HG02981 (cell line): ENCODE measurements around the gene RAB2B.
"Not testable (repeated sequence)": the region's sequence is repeated elsewhere in the genome, so short reads cannot be mapped to it uniquely, and the experiment has no call there.

Experiments
- ATAC-seq: cut with Tn5 transposase; IDR thresholded peaks from one replicate; pipeline ENCODE4 v1.9.1; 2021; ENCODE audit warnings: mild to moderate bottlenecking, moderate library complexity; ENCODE audit not compliant: unreplicated experiment

Gene RAB2B

GRCh38 chr14:21494902-21495762 is 18.4 kb upstream of the RAB2B start:
- no peak for ATAC-seq

DNA sequence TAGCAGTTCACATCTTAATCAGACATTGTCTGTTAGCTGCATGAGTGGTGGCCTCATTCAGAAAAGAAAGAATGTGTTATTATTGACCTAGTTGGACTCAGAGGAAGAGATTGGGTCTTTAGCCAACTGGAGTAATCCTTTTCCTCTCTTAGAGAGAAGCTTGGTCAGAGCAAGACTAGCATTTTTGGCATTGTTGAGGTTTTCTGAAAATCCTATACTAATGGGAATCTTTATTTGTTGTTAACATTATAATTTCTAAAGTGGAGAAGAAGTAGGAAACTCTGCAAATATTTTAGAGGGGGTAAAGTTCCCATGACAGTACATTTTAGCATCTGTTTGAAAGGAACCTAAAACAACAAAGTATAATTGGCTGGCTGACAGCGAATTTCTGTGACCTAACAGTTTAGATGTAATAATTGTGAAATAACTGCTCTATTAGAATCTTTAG is 9.9 kb upstream of the RAB2B start:
- no peak for ATAC-seq

GRCh38 chr14:21476523-21476924 is 235 bp downstream of the RAB2B start:
- peak; percentile 21 for ATAC-seq

DNA sequence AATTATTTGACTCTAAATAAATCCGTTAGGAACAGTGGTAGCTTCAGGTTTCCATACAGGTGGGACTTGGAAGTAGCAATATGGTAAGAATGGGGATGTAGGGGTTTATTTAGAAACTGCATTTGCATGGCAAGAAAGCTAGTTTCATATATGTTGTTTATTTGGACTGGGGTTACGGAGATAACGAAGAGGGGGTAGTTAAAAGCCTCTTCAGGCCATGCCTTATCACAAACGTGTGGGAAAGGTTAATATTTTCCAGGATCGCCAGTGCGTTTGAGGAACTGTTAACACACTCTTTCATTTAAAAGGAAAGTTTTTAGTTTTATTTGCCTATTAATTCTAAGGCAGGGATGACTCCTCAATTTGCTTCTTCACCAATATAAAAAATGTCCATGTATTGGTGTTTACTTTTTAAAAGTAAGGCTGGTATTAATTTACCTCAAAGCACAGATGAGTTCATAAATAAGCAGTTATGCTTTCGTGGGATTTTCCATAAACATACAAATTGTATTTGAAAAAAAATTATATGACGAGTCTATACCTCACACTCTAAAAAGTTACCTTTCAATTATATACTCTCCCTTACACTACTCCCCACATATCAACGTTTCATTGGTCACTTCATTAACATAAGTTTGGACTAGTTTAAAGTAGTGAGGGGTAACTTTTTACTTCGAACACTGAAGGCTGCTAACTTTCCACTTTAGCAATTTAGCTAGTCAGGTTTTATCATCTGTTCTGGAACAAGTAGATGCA is 814 bp downstream of the RAB2B start:
- ATAC-seq = no peak

DNA sequence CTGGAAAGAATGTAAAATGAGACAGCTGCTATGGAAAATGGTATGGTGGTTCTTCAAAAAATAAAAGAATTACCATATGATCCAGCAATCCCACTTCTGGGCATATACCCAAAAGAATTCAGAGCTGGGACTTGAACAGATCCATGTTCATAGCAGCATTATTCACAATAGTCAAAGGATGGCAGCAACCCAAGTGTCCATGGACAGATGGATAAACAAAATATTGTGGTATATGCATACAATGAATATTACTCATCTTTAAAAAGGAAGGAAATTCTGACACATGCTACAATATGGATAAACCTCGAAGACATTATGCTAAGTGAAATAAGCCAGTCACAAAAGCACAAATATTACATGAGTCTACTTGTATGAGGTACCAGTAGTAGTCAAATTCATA is 9.1 kb downstream of the RAB2B start:
- ATAC-seq = no peak

DNA sequence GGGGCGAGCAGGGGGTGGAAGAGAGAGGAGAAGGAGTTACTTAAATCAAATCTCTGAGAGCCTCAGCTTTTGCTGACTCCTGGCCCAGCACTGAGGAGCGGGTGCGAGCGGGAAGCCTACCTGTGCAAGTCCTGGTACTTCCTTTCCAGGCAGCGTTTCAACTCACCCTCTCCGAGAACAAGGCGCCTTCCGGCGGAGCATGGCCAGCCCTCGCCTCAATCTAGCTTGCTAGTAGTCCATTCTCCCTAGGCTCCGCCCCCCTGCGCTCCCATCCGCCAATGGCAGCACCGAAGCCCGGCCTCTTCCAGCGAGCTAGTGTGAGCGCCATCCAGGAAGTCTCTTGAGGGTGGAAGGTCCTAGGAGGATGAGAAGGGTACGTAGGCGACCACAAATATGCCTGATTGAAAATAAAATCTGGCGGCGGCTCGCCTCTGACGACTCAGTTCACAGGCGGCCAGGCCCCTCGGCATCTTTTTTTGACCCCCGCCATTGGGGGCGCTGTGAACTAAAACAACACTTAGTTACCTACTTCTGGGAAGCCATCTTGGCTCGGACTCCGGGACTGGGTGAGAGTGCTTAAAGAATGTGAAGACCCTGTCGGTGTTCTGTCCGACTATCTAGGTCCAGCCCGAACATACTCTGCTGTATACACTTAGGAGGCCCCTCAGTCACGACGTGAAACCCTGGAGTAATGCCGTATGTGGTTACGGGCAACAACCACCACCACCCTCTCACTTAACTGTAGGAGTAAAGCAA is 20.7 kb downstream of the RAB2B start, which contains the start of gene CHD8:
CHD8 (minus strand) TSS at position 212 of the 756 bp plus-strand sequence. CDS start 24,480 bp downstream, outside the sequence.
- peak; percentile 98 for ATAC-seq

GRCh38 chr14:21455592-21455911 is 21.2 kb downstream of the RAB2B start:
- peak; percentile 13 for ATAC-seq

DNA sequence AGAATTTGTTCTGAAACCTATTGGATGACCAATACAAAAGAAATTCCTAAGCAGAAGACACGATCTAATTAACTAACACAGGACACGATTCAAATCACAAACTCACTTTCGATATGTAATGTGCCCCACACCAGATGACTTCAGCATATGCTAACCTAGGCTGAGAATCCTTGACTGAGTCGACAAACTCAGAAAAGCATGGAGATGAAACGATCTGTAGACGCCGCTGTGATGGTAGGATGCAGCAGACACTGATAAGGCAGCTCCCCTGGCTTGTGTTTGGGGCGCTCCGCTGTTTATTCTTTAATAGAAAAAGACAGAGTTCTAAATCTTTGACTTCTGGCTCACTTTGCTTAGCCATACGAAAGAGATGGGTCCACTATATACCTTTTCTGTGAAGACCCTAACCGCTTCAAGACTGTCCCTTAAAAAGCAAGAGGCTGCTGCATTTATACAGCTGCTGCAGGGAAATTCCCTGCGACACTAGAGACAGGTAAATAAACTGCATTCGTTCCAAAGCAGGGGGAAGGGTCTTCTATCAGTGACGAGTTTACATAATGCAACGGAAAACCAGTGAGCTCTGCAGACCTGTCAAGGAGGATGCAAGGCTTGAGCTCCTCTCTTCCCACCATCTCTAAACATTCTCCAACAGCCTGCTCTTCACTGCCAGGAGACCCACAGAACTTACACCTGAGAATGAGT is 21.8 kb downstream of the RAB2B start:
- no peak for ATAC-seq

GRCh38 chr14:21449899-21450216 is 26.9 kb downstream of the RAB2B start:
- ATAC-seq = no peak

- not testable (repeated sequence) for ATAC-seq
Measured at GRCh38 chr14:21442657-21443056, 34.1 kb downstream of the RAB2B start.

GRCh38 chr14:21440859-21441258 is 35.9 kb downstream of the RAB2B start:
- no peak for ATAC-seq

GRCh38 chr14:21437063-21437901 is 39.5 kb downstream of the RAB2B start:
- ATAC-seq = peak; percentile 99

- ATAC-seq = peak; percentile 4
Measured at GRCh38 chr14:21436567-21437062, 40.1 kb downstream of the RAB2B start.

GRCh38 chr14:21431126-21431525 is 45.6 kb downstream of the RAB2B start:
- no peak for ATAC-seq

- ATAC-seq = no peak
Measured at GRCh38 chr14:21428930-21429329, 47.8 kb downstream of the RAB2B start.

DNA sequence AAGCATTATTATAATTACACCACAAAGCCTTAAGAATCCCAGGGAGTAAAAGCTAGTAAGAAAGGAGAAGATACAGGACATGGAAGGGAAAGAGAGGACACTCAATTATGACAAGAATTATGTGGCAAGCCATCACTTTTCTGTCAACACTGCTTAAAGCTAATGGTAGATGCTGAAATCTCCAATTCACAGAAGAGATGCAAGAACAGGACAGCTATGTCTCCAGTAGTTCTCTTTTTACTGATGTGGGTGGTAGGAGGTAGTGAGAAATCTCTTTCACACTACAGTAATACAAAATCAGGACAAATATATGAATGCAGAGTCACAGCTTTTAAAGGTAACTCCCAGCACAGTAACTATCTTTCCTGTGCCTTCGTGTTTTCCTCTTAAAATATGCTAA is 50.1 kb downstream of the RAB2B start:
- no peak for ATAC-seq

GRCh38 chr14:21419528-21419927 is 57.2 kb downstream of the RAB2B start:
- no peak for ATAC-seq

DNA sequence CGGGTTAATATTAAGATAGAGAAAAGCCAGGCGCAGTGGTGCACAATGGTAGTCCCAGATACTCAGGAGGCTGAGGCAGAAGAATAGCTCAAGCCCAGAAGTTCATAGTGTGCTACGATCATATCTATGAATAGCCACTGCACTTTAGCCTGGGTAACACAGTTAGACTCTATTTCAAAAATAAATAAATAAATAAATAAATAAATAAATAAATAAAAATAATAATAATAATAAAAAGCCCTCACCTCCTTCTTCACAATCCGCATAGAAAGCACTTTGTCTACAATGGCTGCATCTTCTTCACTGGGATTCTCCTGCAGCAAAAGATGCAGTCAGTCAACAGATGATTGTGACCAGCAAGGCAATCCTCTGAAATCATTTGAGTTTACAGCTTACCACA is 61.4 kb downstream of the RAB2B start:
- ATAC-seq = no peak

DNA sequence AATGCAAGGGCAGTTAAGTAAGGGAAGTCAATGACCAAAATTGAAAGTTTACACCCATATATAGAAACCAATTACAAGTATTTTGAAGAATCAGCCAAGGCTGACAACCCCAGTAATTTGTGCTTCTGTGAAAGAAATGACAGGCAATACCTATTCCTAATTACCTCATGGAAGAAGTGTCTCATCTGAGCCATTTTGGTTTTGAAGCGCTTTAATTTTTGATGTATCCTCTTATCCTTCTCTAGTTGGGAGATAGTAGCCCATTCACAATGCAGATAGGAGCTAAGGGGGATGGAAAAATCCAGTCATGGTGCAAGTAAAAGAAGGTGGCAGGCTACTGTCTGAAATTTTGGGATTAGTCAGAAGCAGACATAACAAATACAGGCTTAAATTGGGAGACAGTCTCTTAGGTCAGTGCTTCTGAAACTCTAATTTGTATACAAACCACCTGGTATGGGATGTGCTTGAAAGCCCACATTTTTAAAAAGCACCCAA is 62.6 kb downstream of the RAB2B start:
- no peak for ATAC-seq
